ENCODE data around the gene RAB3D.
"Not testable (repeated sequence)": the region's sequence is repeated elsewhere in the genome, so short reads cannot be mapped to it uniquely, and the experiment has no call there.

Gene RAB3D

GRCh38 chr19:11339254-11340098 is at the start of gene RAB3D:
Gene RAB3D, minus strand, starts transcription at chr19:11339657. Its CDS starts 2,258 bp downstream, at chr19:11337399.
- peak; percentile 92 for DNase-seq

GRCh38 chr19:11387162-11388034 is 47.9 kb upstream of the RAB3D start:
- DNase-seq = no peak

GRCh38 chr19:11384778-11385129 is 45.3 kb upstream of the RAB3D start:
- no peak for DNase-seq

- no peak for DNase-seq
These were observed 44.2 kb upstream of the RAB3D start for GRCh38 chr19:11383706-11384048.

GRCh38 chr19:11382898-11383705 is 43.6 kb upstream of the RAB3D start:
- peak; percentile 78 for DNase-seq

GRCh38 chr19:11380653-11381537 is 41.4 kb upstream of the RAB3D start:
- peak; percentile 96 for DNase-seq

- no peak for DNase-seq
These were observed 40.4 kb upstream of the RAB3D start for GRCh38 chr19:11379857-11380350.

- not testable (repeated sequence) for DNase-seq
These were observed 39.9 kb upstream of the RAB3D start for GRCh38 chr19:11379269-11379845.

GRCh38 chr19:11378319-11379189 is 39.1 kb upstream of the RAB3D start:
- DNase-seq = peak; percentile 53

- DNase-seq = no peak
These were observed 38.3 kb upstream of the RAB3D start for GRCh38 chr19:11377756-11378155.

- no peak for DNase-seq
These were observed 37.8 kb upstream of the RAB3D start for GRCh38 chr19:11377237-11377636.

- peak; percentile 77 for DNase-seq
These were observed 35.9 kb upstream of the RAB3D start for GRCh38 chr19:11375143-11375948.

- peak; percentile 96 for DNase-seq
These were observed 35.1 kb upstream of the RAB3D start, which contains the start of gene SWSAP1 for GRCh38 chr19:11374433-11375142. Gene SWSAP1, plus strand, starts transcription at chr19:11374666. Its CDS starts 15 bp downstream, at chr19:11374681.

- DNase-seq = no peak
These were observed 34.5 kb upstream of the RAB3D start for GRCh38 chr19:11373885-11374432.

- DNase-seq = no peak
These were observed 33.9 kb upstream of the RAB3D start for GRCh38 chr19:11373166-11373884.

- DNase-seq = no peak
These were observed 31.3 kb upstream of the RAB3D start for GRCh38 chr19:11370744-11371143.

GRCh38 chr19:11367528-11367927 is 28.1 kb upstream of the RAB3D start:
- DNase-seq = no peak

Data from stimulated activated CD8-positive, alpha-beta memory T cell treated with anti-CD3 and anti-CD28 coated beads, Interleukin-4, amount 100 ng/mL, for 48 hours (primary cell).